Transverse colon (tissue), 4 donors: ENCODE data around the gene CAPN11. TPM values are rescaled to one million over a fixed set of nuclear protein-coding genes. Genes with fewer than 3 reads are reported as not detected.

Experiments
- DNase-seq: peaks from one replicate; pipeline ENCODE4 v3.0.0-alpha.2; 2019
- H3K27ac ChIP-seq, 4 donors: fragments of 200-600 bp; sonication (generic); 2 replicates each; pipeline ENCODE4 v1.5.1; 2016 to 2018; ENCODE audit warnings: inconsistent platforms in 4 of 4
- H3K27me3 ChIP-seq: fragments of 200-600 bp; sonication (generic); 2 replicates; pipeline ENCODE4 v1.5.1; 2017; ENCODE audit warnings: inconsistent platforms
- H3K36me3 ChIP-seq, 4 donors: fragments of 200-600 bp; sonication (generic); 2 replicates each; pipeline ENCODE4 v1.5.1; 2017 to 2019; ENCODE audit warnings: inconsistent platforms in 4 of 4
- H3K4me1 ChIP-seq, 4 donors: fragments of 200-600 bp; sonication (generic); 2 replicates each; pipeline ENCODE4 v1.5.1; 2017 to 2020; ENCODE audit warnings: inconsistent platforms in 4 of 4
- H3K4me3 ChIP-seq, 4 donors: fragments of 200-600 bp; sonication (generic); 1 replicate in 1 of 4; 2 replicates in 3 of 4; pipeline versions ENCODE4 v1.5.1 to v1.6.1; 2017 to 2019; ENCODE audit warnings: inconsistent platforms in 4 of 4
- H3K9me3 ChIP-seq, 2 donors: fragments of 200-600 bp; sonication (generic); 2 replicates each; pipeline ENCODE4 v1.5.1; 2017 to 2019; ENCODE audit warnings: inconsistent platforms in 2 of 2
- EP300 ChIP-seq: sonication (generic); formaldehyde crosslinking; IDR thresholded peaks from one replicate; pipeline ENCODE4 v1.6.1; 2017; ENCODE audit warnings: antibody characterized with exemption, low read depth
- POLR2A ChIP-seq: fragments of 450-650 bp; IDR thresholded peaks from one replicate; pipeline ENCODE4 v1.6.1; 2016; ENCODE audit warnings: antibody characterized with exemption, mild to moderate bottlenecking, moderate library complexity
- POLR2AphosphoS5 ChIP-seq, 3 donors: sonication (generic); formaldehyde crosslinking; IDR thresholded peaks; one replicate each; pipeline ENCODE4 v1.6.1; 2016; ENCODE audit warnings: antibody characterized with exemption in 3 of 3
- WGBS, 2 donors: methylation state at CpG; one replicate each; pipeline ENCODE4 v1.1.5; 2018; ENCODE audit warnings: low coverage in 1 of 2; 5-methylcytosine and 5-hydroxymethylcytosine counted together
- in situ Hi-C, 4 donors: fragments of 200-750 bp; cut with MboI; loops; one replicate each; pipeline versions ENCODE4 v1.15.0 to v1.15.1; 2017; ENCODE audit warnings: low sequenced_read_pairs in 3 of 4, low pct_ligation_motif_present in 1 of 4, low pct_unique_long_range_greater_than_20kb in 1 of 4
- intact Hi-C: fragments of 100-400 bp; cut with DNase I; formaldehyde crosslinking; loops from one replicate; pipeline ENCODE4 v1.15.1; 2023; ENCODE audit warnings: low total_unique reads
- total RNA-seq, 4 donors: library from RNA; depleted of rRNA; stranded (reverse); fragments of >200 nt; gene quantifications; one replicate each; pipeline ENCODE4 v1.1.0, GENCODE V29; 2016
- TF ChIP-seq, protein P1 (sequence below), 5 experiments: fragments of 200-600 bp in 3 of 5; fragments of 450-650 bp in 2 of 5; sonication (generic) in 3 of 5; IDR thresholded peaks; 1 replicate in 2 of 5; 2 replicates in 3 of 5; pipeline ENCODE4 v1.5.1; 2016 to 2017; ENCODE audit warnings: antibody characterized with exemption in 5 of 5, inconsistent platforms in 3 of 5, mild to moderate bottlenecking in 2 of 5, moderate library complexity in 1 of 5

Gene CAPN11
- total RNA-seq, 4 donors from 2014 or later, result 1.6 to 19.8 (median 4.9) TPM; not detected in 1

DNA sequence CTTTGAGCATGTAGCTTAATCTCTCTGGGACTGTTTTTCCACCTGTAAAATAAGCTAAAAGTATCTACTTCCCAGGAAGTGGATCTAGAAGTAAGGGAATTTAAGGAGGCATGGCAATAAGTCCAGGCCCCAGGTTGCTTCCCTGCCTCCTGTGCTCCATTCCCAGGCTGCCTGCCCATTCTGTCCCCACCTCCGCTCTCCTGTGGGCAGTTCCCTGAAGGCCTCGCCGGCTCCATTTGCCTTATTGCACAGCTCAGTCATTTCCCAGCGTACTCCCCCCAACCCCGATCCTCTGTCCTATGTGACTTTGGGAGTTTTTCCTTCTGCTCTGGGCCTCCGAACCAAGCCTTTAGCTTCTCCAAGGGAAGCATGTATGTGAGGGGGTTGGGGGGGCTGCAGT lies 69.4 kb downstream of the CAPN11 start:
- Histone ChIP-seq H3K9me3 (no peaks in the 10 kb centered on the region), H3K27ac (peak overlapping the region in 3 of 4 donors; percentile 85 to 94 (median 86)), H3K27me3 (peaks cover 4% of the 10 kb centered on the region), H3K36me3 (no peaks in the 10 kb centered on the region), H3K4me1 (peaks cover 20 to 55% (median 33%) of the 10 kb centered on the region in 4 donors), H3K4me3 (no peak overlapping the region)
- intact Hi-C loops (no loop called here), in situ Hi-C loops (no loop called here)
- TF ChIP-seq EP300 (no peak), POLR2AphosphoS5 (IDR thresholded peaks at IDR 0.05) (no peak), POLR2A (no peak)
- TF ChIP-seq, protein P1, sequence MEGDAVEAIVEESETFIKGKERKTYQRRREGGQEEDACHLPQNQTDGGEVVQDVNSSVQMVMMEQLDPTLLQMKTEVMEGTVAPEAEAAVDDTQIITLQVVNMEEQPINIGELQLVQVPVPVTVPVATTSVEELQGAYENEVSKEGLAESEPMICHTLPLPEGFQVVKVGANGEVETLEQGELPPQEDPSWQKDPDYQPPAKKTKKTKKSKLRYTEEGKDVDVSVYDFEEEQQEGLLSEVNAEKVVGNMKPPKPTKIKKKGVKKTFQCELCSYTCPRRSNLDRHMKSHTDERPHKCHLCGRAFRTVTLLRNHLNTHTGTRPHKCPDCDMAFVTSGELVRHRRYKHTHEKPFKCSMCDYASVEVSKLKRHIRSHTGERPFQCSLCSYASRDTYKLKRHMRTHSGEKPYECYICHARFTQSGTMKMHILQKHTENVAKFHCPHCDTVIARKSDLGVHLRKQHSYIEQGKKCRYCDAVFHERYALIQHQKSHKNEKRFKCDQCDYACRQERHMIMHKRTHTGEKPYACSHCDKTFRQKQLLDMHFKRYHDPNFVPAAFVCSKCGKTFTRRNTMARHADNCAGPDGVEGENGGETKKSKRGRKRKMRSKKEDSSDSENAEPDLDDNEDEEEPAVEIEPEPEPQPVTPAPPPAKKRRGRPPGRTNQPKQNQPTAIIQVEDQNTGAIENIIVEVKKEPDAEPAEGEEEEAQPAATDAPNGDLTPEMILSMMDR (IDR thresholded peaks at IDR 0.05), result no peak
- 70 to 82% methylated on average over 2 to 6 of the region's 6 CpGs for WGBS, 2 donors
- no peak for DNase-seq

DNA sequence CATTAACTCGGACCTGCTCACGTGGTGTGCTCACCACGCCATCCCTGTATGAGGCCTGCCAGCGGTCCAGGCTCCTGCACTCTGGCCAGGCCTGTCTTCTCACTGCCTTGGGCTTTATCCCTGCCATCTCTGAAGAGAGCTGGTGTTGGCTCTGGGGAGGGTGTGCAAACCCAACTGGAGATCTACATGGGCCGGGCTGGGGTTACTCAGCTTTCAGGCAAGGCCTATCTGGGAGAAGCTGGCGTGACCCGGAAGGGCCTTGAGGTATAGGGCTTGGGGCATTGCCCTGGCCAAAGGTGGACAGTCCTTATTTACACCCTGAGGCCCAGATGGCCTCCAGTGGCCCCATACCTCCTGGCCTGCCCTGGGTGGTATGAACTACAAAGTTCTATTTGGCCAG lies 69.8 kb downstream of the CAPN11 start:
- H3K27me3 ChIP-seq, result peaks cover 4% of the 10 kb centered on the region
- no peaks in the 10 kb centered on the region for H3K9me3 ChIP-seq
- H3K36me3 ChIP-seq, result no peaks in the 10 kb centered on the region
- H3K4me3 ChIP-seq, result no peak overlapping the region
- DNase-seq, result no peak
- TF ChIP-seq EP300, result no peak
- no peak for TF ChIP-seq POLR2AphosphoS5 (IDR thresholded peaks at IDR 0.05)
- TF ChIP-seq, protein P1 (IDR thresholded peaks at IDR 0.05), result no peak
- no peak for TF ChIP-seq POLR2A
- intact Hi-C loops, result no loop called here
- WGBS, 2 donors, result 89% methylated on average over 7 of the region's 7 CpGs; no CpG with 5 or more reads in 1 of the 2 donors
- peaks cover 22 to 57% (median 35%) of the 10 kb centered on the region in 4 donors for H3K4me1 ChIP-seq
- H3K27ac ChIP-seq, result peak overlapping the region in 3 of 4 donors; percentile 85 to 94 (median 86)
- in situ Hi-C loops, result no loop called here

DNA sequence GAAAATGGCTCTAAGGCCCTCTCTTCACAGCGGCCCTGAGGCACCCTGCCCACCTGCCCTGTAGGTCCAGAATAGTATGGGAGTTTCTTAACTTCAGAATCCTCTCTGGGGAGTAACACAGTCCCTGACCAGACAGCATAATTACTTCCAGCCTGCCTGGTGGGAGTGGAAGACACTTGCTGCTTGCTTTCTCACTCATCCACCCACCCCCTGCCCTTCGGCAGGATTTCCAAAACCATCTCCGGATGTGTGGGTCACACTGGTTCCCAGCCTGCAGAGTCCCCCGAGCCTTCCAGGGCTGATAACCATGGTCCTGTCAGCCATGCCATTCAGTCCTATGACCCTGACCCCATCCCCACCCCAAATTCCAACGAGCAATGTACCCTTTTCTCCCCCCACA lies 70.2 kb downstream of the CAPN11 start:
- DNase-seq, result no peak
- Histone ChIP-seq H3K4me3 (no peak overlapping the region), H3K9me3 (no peaks in the 10 kb centered on the region), H3K4me1 (peaks cover 22 to 57% (median 36%) of the 10 kb centered on the region in 4 donors), H3K27ac (peak overlapping the region in 3 of 4 donors; percentile 85 to 94 (median 86)), H3K36me3 (no peaks in the 10 kb centered on the region), H3K27me3 (no peaks in the 10 kb centered on the region)
- in situ Hi-C loops (no loop called here), intact Hi-C loops (no loop called here)
- TF ChIP-seq, protein P1 (IDR thresholded peaks at IDR 0.05), result no peak
- no peak for TF ChIP-seq POLR2A
- TF ChIP-seq POLR2AphosphoS5 (IDR thresholded peaks at IDR 0.05), result no peak
- no peak for TF ChIP-seq EP300
- WGBS, 2 donors, result 78% methylated on average over 5 of the region's 5 CpGs; no CpG with 5 or more reads in 1 of the 2 donors

DNA sequence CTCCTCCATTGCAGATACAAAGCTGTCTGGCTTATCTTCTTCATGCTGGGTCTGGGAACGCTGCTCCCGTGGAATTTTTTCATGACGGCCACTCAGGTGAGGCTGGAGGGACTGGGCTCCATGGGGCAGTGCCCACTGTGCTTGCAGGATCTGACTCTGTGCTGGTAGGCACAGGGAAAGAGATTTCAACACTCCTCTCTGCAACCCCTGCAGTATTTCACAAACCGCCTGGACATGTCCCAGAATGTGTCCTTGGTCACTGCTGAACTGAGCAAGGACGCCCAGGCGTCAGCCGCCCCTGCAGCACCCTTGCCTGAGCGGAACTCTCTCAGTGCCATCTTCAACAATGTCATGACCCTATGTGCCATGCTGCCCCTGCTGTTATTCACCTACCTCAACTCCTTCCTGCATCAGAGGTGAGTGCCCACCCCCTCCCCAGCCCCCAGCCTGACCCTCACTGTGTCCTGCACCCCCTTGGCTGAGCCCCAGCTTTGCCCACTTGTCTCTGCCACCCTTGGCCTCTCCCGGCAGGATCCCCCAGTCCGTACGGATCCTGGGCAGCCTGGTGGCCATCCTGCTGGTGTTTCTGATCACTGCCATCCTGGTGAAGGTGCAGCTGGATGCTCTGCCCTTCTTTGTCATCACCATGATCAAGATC lies 70.9 kb downstream of the CAPN11 start:
- H3K27ac ChIP-seq, result peak overlapping the region in 1 of 4 donors; percentile 94

More for the DNA sequence above, 70.9 kb downstream of the CAPN11 start:
- 86% methylated on average over 11 of the region's 11 CpGs; no CpG with 5 or more reads in 1 of the 2 donors for WGBS, 2 donors
- Histone ChIP-seq H3K36me3 (no peaks in the 10 kb centered on the region), H3K27me3 (no peaks in the 10 kb centered on the region), H3K4me3 (no peak overlapping the region), H3K4me1 (peaks cover 22 to 57% (median 33%) of the 10 kb centered on the region in 4 donors), H3K9me3 (no peaks in the 10 kb centered on the region)
- intact Hi-C loops (no loop called here), in situ Hi-C loops (loop anchor here in 2 of 4 donors (10.0 kb wide), 2 partner anchors 55 to 65 kb away; no protein-coding TSS in a partner anchor)
- TF ChIP-seq POLR2AphosphoS5 (IDR thresholded peaks at IDR 0.05), result no peak
- TF ChIP-seq EP300, result no peak
- no peak for TF ChIP-seq POLR2A
- TF ChIP-seq, protein P1 (IDR thresholded peaks at IDR 0.05), result no peak
- DNase-seq, result no peak
